Esophagus squamous epithelium (tissue), 4 donors: ENCODE results near the gene TICRR.

Source experiments
- CTCF ChIP-seq, 6 experiments: fragments of 450-650 bp in 4 of 6; fragments of 200-600 bp in 2 of 6; sonication (generic) in 2 of 6; IDR thresholded peaks; one replicate each; pipeline ENCODE4 v1.5.1; 2016 to 2019; ENCODE audit warnings: antibody characterized with exemption in 6 of 6, mild to moderate bottlenecking in 4 of 6, moderate library complexity in 4 of 6
- POLR2A ChIP-seq, 4 donors: fragments of 450-650 bp; IDR thresholded peaks; one replicate each; pipeline ENCODE4 v1.6.1; 2017; ENCODE audit warnings: antibody characterized with exemption in 4 of 4, mild to moderate bottlenecking in 4 of 4, moderate library complexity in 3 of 4

- no peak for TF ChIP-seq CTCF (IDR thresholded peaks at IDR 0.05)
- no peak for TF ChIP-seq POLR2A (IDR thresholded peaks at IDR 0.05)
Observed at GRCh38 chr15:89666184-89666857, 91.1 kb downstream of the TICRR start.
